B cell (primary cell): Measurements from ENCODE around the gene MYOM3. TPM values are rescaled to one million over a fixed set of nuclear protein-coding genes. Genes with fewer than 3 reads are reported as not detected.

Experiments
- ATAC-seq: fragments of 200-7000 bp; cut with Tn5 transposase; one replicate; pipeline ENCODE4 v1.10.0; 2021; ENCODE audit warnings: low read depth, mild to moderate bottlenecking, moderate number of reproducible peaks, moderate library complexity
- CTCF ChIA-PET: fragments of 350-600 bp; sonication (Branson Sonifier 250); formaldehyde crosslinking; loops from one replicate; lab custom pipeline; 2021; ENCODE audit warnings: antibody characterized with exemption, inconsistent platforms; lab: Charles Lee
- POLR2A ChIA-PET: fragments of 350-600 bp; sonication (Branson Sonifier 250); formaldehyde crosslinking; loops from one replicate; lab custom pipeline; 2021; ENCODE audit warnings: antibody characterized with exemption; lab: Charles Lee
- DNase-seq: peaks from one replicate; pipeline ENCODE4 v3.0.0; 2013
- H2AFZ ChIP-seq: 2 replicates; pipeline ENCODE4 v1.6.1; 2012; ENCODE audit warnings: mild to moderate bottlenecking, low read depth, low read length; ENCODE audit not compliant: insufficient read depth, poor library complexity, severe bottlenecking
- H3K27ac ChIP-seq, 2 donors: 1 replicate in 1 of 2; 2 replicates in 1 of 2; pipeline ENCODE4 v1.5.1; 2012 to 2013; ENCODE audit warnings: low read length in 2 of 2, mild to moderate bottlenecking in 2 of 2, moderate library complexity in 1 of 2
- H3K27me3 ChIP-seq, 4 experiments: fragments of 200-600 bp in 1 of 4; sonication (generic) in 1 of 4; replicated peaks in 1 of 4; 1 replicate in 2 of 4; 2 replicates in 2 of 4; pipeline versions ENCODE4 v1.6.1 to v1.7.0; 2013 to 2016; ENCODE audit warnings: low read length in 3 of 4, mild to moderate bottlenecking in 2 of 4, mixed read lengths in 1 of 4, moderate library complexity in 1 of 4; ENCODE audit not compliant: insufficient read depth in 4 of 4, control insufficient read depth in 3 of 4; ENCODE audit errors: control extremely low read depth in 1 of 4
- H3K36me3 ChIP-seq, 2 experiments: replicated peaks in 1 of 2; 1 replicate in 1 of 2; 2 replicates in 1 of 2; pipeline versions ENCODE4 v1.6.1 to v1.7.1; 2013; ENCODE audit warnings: low read length in 1 of 2; ENCODE audit not compliant: insufficient read depth in 2 of 2, control insufficient read depth in 1 of 2; ENCODE audit errors: control extremely low read depth in 1 of 2, extremely low read depth in 1 of 2
- H3K4me1 ChIP-seq, 2 donors: fragments of 200-600 bp in 1 of 2; sonication (generic) in 1 of 2; 1 replicate in 1 of 2; 2 replicates in 1 of 2; pipeline versions ENCODE4 v1.5.1 to v1.6.1; 2013 to 2017; ENCODE audit warnings: low read length in 2 of 2; ENCODE audit not compliant: control insufficient read depth in 2 of 2, insufficient read depth in 2 of 2
- H3K4me2 ChIP-seq: replicated peaks from 2 replicates; pipeline ENCODE3; 2012; ENCODE audit warnings: mild to moderate bottlenecking, low read depth, low read length; ENCODE audit not compliant: poor library complexity, severe bottlenecking
- H3K4me3 ChIP-seq, 5 experiments: fragments of 200-600 bp in 1 of 5; sonication (generic) in 1 of 5; 1 replicate in 3 of 5; 2 replicates in 2 of 5; pipeline versions ENCODE4 v1.5.1 to v1.7.0; 2011 to 2016; ENCODE audit warnings: low read length in 4 of 5, mild to moderate bottlenecking in 4 of 5, low read depth in 2 of 5, control low read depth in 1 of 5, moderate library complexity in 1 of 5; ENCODE audit not compliant: insufficient read depth in 1 of 5; ENCODE audit errors: control extremely low read depth in 1 of 5, extremely low read depth in 1 of 5
- H3K79me2 ChIP-seq: fragments of 200-600 bp; sonication (generic); one replicate; pipeline ENCODE4 v1.6.0; 2016; ENCODE audit warnings: low read length; ENCODE audit not compliant: control insufficient read depth, insufficient read depth
- H3K9ac ChIP-seq: fragments of 200-600 bp; sonication (generic); 2 replicates; pipeline ENCODE4 v1.6.1; 2017; ENCODE audit warnings: mild to moderate bottlenecking, low read length, moderate library complexity
- H3K9me3 ChIP-seq, 3 donors: one replicate each; pipeline versions ENCODE4 v1.6.1 to v1.7.1; 2013; ENCODE audit warnings: low read length in 2 of 3; ENCODE audit not compliant: control insufficient read depth in 2 of 3, insufficient read depth in 1 of 3; ENCODE audit errors: control extremely low read depth in 1 of 3
- H4K20me1 ChIP-seq: 2 replicates; pipeline ENCODE4 v1.6.0; 2012; ENCODE audit warnings: mild to moderate bottlenecking, low read length; ENCODE audit not compliant: insufficient read depth, control insufficient read depth, poor library complexity, severe bottlenecking
- H3K27ac Mint-ChIP-seq: one replicate; pipeline ENCODE4 v1.8.0; 2021; ENCODE audit warnings: mixed read lengths
- H3K27me3 Mint-ChIP-seq: one replicate; pipeline ENCODE4 v1.8.0; 2021; ENCODE audit warnings: mixed read lengths
- H3K4me1 Mint-ChIP-seq: one replicate; pipeline ENCODE4 v1.8.0; 2021; ENCODE audit warnings: mixed read lengths
- H3K4me3 Mint-ChIP-seq: one replicate; pipeline ENCODE4 v1.8.0; 2021; ENCODE audit warnings: mixed read lengths
- H3K9me3 Mint-ChIP-seq: one replicate; pipeline ENCODE4 v1.8.0; 2022; ENCODE audit warnings: mixed read lengths; ENCODE audit not compliant: insufficient read depth
- CTCF ChIP-seq: fragments of 200-600 bp; IDR thresholded peaks from one replicate; pipeline ENCODE4 v1.8.0; 2022; ENCODE audit warnings: antibody characterized with exemption, mild to moderate bottlenecking
- EZH2 ChIP-seq: IDR thresholded peaks from 2 replicates; pipeline ENCODE4 v1.6.1; 2012; ENCODE audit warnings: borderline replicate concordance, low read depth, mild to moderate bottlenecking, moderate library complexity, low read length; ENCODE audit not compliant: insufficient read depth, poor library complexity, severe bottlenecking
- WGBS: methylation state at CpG from one replicate; pipeline ENCODE4 v1.1.5; 2013; ENCODE audit warnings: missing lambda C conversion rate; ENCODE audit not compliant: insufficient coverage; 5-methylcytosine and 5-hydroxymethylcytosine counted together
- intact Hi-C: fragments of 100-400 bp; cut with micrococcal nuclease; formaldehyde crosslinking; loops from one replicate; pipeline ENCODE4 v1.10.0; 2022
- polyA plus RNA-seq: library from polyadenylated mRNA; depleted of rRNA; stranded (reverse); fragments of >200 nt; gene quantifications from 2 replicates; pipeline ENCODE4 v1.2.3, GENCODE V29; 2012
- total RNA-seq, 2 donors: library from RNA; stranded (reverse); fragments of 120-200 nt in 1 of 2; gene quantifications; 1 replicate in 1 of 2; 2 replicates in 1 of 2; pipeline versions ENCODE4 v1.2.3 to v1.2.4, GENCODE V29; 2013 to 2022

MYOM3 gene
- total and polyA plus RNA-seq, 2 donors (not counting 1 experiment from before 2014, with no cell fraction given): not detected

GRCh38 chr1:24075946-24076345 is 36.0 kb downstream of the MYOM3 start:
- H3K4me1 Mint-ChIP-seq: peaks cover under 1% of the 10 kb centered on the region
- intact Hi-C loops: no loop called here
- Histone ChIP-seq H2AFZ (no peak overlapping the region), H3K36me3 (no peaks in the 10 kb centered on the region), H3K4me3 (no peak overlapping the region), H4K20me1 (no peaks in the 10 kb centered on the region), H3K4me2 (no peak overlapping the region), H3K9ac (no peak overlapping the region), H3K27me3 (no peaks in the 10 kb centered on the region), H3K79me2 (no peaks in the 10 kb centered on the region), H3K27ac (no peak overlapping the region), H3K4me1 (peaks cover 0 to 2% of the 10 kb centered on the region in 2 donors), H3K9me3 (no peaks in the 10 kb centered on the region)
- H3K4me3 Mint-ChIP-seq: no peak overlapping the region
- ATAC-seq: no peak
- H3K27me3 Mint-ChIP-seq: peaks cover 7% of the 10 kb centered on the region
- POLR2A ChIA-PET: no interaction called here
- CTCF ChIA-PET: no interaction called here
- TF ChIP-seq CTCF: no peak
- no peak for TF ChIP-seq EZH2
- 93% methylated on average over 8 of the region's 8 CpGs for WGBS
- H3K27ac Mint-ChIP-seq: no peak overlapping the region
- no peaks in the 10 kb centered on the region for H3K9me3 Mint-ChIP-seq
- DNase-seq: no peak

GRCh38 chr1:24075590-24075854 is 36.4 kb downstream of the MYOM3 start:
- Histone ChIP-seq H3K4me3 (no peak overlapping the region), H3K4me2 (no peak overlapping the region), H3K9ac (no peak overlapping the region), H4K20me1 (no peaks in the 10 kb centered on the region), H3K36me3 (no peaks in the 10 kb centered on the region), H3K79me2 (no peaks in the 10 kb centered on the region), H3K27me3 (no peaks in the 10 kb centered on the region), H3K4me1 (peaks cover 0 to 3% of the 10 kb centered on the region in 2 donors), H3K9me3 (no peaks in the 10 kb centered on the region), H2AFZ (no peak overlapping the region), H3K27ac (no peak overlapping the region)
- no peak overlapping the region for H3K4me3 Mint-ChIP-seq
- no peak for ATAC-seq
- WGBS: 100% methylated on average over 3 of the region's 4 CpGs
- DNase-seq: no peak
- TF ChIP-seq EZH2 (no peak), CTCF (no peak)
- ChIA-PET POLR2A (no interaction called here), CTCF (interaction anchor here (1.2 kb wide), 1 partner anchor 12 kb away, joined by 4 read pairs; no protein-coding TSS in a partner anchor)
- intact Hi-C loops: no loop called here
- H3K27ac Mint-ChIP-seq: no peak overlapping the region
- H3K9me3 Mint-ChIP-seq: no peaks in the 10 kb centered on the region
- H3K4me1 Mint-ChIP-seq: peaks cover 4% of the 10 kb centered on the region
- H3K27me3 Mint-ChIP-seq: peaks cover 6% of the 10 kb centered on the region
